Central memory CD4-positive, alpha-beta T cell (primary cell): ENCODE results near the gene BATF2.

Experiments
- DNase-seq: peaks from one replicate; pipeline ENCODE4 v3.0.0; 2022

The BATF2 gene

GRCh38 chr11:64963072-64963631 lies 33.6 kb downstream of the BATF2 start:
- DNase-seq = no peak

GRCh38 chr11:64960719-64961118 lies 36.1 kb downstream of the BATF2 start:
- DNase-seq = no peak

GRCh38 chr11:64959498-64959897 lies 37.3 kb downstream of the BATF2 start:
- no peak for DNase-seq

- DNase-seq = no peak
These were observed 42.6 kb downstream of the BATF2 start for GRCh38 chr11:64954201-64954600.

- no peak for DNase-seq
These were observed 45.2 kb downstream of the BATF2 start for GRCh38 chr11:64951529-64951928.

GRCh38 chr11:64947208-64947814 lies 49.5 kb downstream of the BATF2 start:
- DNase-seq = no peak
